DOHH2 (cell line): Measurements from ENCODE around the gene GET4.

Source experiments
- H3F3A ChIP-seq: fragments of 200-600 bp; sonication (generic), shearing (Covaris generic); 2 replicates; pipeline ENCODE4 v1.6.0; 2016; ENCODE audit warnings: antibody characterized with exemption, mild to moderate bottlenecking; ENCODE audit not compliant: control insufficient read depth, insufficient read depth
- H3K27ac ChIP-seq: fragments of 200-600 bp; sonication (generic); 2 replicates; pipeline ENCODE4 v1.5.1; 2014; ENCODE audit warnings: low read depth, mild to moderate bottlenecking, low read length, moderate library complexity
- H3K27me3 ChIP-seq: fragments of 200-600 bp; sonication (generic); 2 replicates; pipeline ENCODE4 v1.6.1; 2014; ENCODE audit warnings: mild to moderate bottlenecking, low read length, mixed read lengths; ENCODE audit not compliant: control insufficient read depth
- H3K36me3 ChIP-seq: fragments of 200-600 bp; sonication (generic); 2 replicates; pipeline ENCODE4 v1.6.1; 2014; ENCODE audit warnings: mild to moderate bottlenecking, low read length, moderate library complexity, mixed read lengths; ENCODE audit not compliant: control insufficient read depth
- H3K4me1 ChIP-seq: fragments of 200-600 bp; sonication (generic); 2 replicates; pipeline ENCODE4 v1.6.1; 2014; ENCODE audit warnings: mild to moderate bottlenecking, low read length, mixed read lengths; ENCODE audit not compliant: control insufficient read depth
- H3K4me2 ChIP-seq: fragments of 200-600 bp; sonication (generic); 2 replicates; pipeline ENCODE4 v1.6.0; 2014; ENCODE audit warnings: mild to moderate bottlenecking, low read length, moderate library complexity
- H3K4me3 ChIP-seq: fragments of 200-600 bp; sonication (generic); 2 replicates; pipeline ENCODE4 v1.5.1; 2014; ENCODE audit warnings: mild to moderate bottlenecking, low read length, mixed read lengths
- H3K79me2 ChIP-seq: fragments of 200-600 bp; sonication (generic); 2 replicates; pipeline ENCODE4 v1.6.1; 2014; ENCODE audit warnings: mild to moderate bottlenecking, low read length, mixed read lengths; ENCODE audit not compliant: control insufficient read depth
- H3K9me2 ChIP-seq: fragments of 200-600 bp; sonication (generic); replicated peaks from 2 replicates; pipeline ENCODE4 v1.6.1; 2014; ENCODE audit warnings: mild to moderate bottlenecking, low read length, mixed read lengths; ENCODE audit not compliant: control insufficient read depth
- H3K9me3 ChIP-seq: fragments of 200-600 bp; sonication (generic); 2 replicates; pipeline ENCODE4 v1.6.1; 2014; ENCODE audit warnings: antibody characterized with exemption, low read length, mixed read lengths; ENCODE audit not compliant: control insufficient read depth, insufficient read depth
- H4K20me1 ChIP-seq: fragments of 200-600 bp; sonication (generic); 2 replicates; pipeline ENCODE4 v1.6.0; 2014; ENCODE audit warnings: low read depth, mild to moderate bottlenecking, antibody characterized with exemption, low read length, moderate library complexity; ENCODE audit not compliant: control insufficient read depth, insufficient read depth
- EZH2phosphoT487 ChIP-seq: fragments of 200-600 bp; sonication (generic); IDR thresholded peaks from 2 replicates; pipeline ENCODE4 v1.6.1; 2017; ENCODE audit warnings: borderline replicate concordance, mild to moderate bottlenecking, antibody characterized with exemption, low read length, moderate library complexity, mixed read lengths
- TF ChIP-seq, protein P1 (sequence below): fragments of 200-600 bp; sonication (generic); IDR thresholded peaks from one replicate; pipeline ENCODE4 v1.5.1; 2014; ENCODE audit warnings: antibody characterized with exemption, mild to moderate bottlenecking, low read depth, low read length; ENCODE audit not compliant: poor library complexity, severe bottlenecking

GET4 gene

GRCh38 chr7:856444-857095 is 19.8 kb upstream of the GET4 start:
- no peaks in the 10 kb centered on the region for H3K79me2 ChIP-seq
- H3K4me3 ChIP-seq = no peak overlapping the region
- no peak for TF ChIP-seq EZH2phosphoT487
- TF ChIP-seq, protein P1, sequence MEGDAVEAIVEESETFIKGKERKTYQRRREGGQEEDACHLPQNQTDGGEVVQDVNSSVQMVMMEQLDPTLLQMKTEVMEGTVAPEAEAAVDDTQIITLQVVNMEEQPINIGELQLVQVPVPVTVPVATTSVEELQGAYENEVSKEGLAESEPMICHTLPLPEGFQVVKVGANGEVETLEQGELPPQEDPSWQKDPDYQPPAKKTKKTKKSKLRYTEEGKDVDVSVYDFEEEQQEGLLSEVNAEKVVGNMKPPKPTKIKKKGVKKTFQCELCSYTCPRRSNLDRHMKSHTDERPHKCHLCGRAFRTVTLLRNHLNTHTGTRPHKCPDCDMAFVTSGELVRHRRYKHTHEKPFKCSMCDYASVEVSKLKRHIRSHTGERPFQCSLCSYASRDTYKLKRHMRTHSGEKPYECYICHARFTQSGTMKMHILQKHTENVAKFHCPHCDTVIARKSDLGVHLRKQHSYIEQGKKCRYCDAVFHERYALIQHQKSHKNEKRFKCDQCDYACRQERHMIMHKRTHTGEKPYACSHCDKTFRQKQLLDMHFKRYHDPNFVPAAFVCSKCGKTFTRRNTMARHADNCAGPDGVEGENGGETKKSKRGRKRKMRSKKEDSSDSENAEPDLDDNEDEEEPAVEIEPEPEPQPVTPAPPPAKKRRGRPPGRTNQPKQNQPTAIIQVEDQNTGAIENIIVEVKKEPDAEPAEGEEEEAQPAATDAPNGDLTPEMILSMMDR = no peak
- peaks cover 88% of the 10 kb centered on the region for H3K36me3 ChIP-seq
- H3F3A ChIP-seq = no peaks in the 10 kb centered on the region
- H4K20me1 ChIP-seq = peaks cover 2% of the 10 kb centered on the region; the same call in 1 of the 2 replicates
- no peak overlapping the region for H3K27ac ChIP-seq
- no peak overlapping the region for H3K4me2 ChIP-seq
- no peaks in the 10 kb centered on the region for H3K27me3 ChIP-seq
- no peaks in the 10 kb centered on the region for H3K9me2 ChIP-seq
- H3K9me3 ChIP-seq = no peaks in the 10 kb centered on the region
- H3K4me1 ChIP-seq = no peaks in the 10 kb centered on the region

DNA sequence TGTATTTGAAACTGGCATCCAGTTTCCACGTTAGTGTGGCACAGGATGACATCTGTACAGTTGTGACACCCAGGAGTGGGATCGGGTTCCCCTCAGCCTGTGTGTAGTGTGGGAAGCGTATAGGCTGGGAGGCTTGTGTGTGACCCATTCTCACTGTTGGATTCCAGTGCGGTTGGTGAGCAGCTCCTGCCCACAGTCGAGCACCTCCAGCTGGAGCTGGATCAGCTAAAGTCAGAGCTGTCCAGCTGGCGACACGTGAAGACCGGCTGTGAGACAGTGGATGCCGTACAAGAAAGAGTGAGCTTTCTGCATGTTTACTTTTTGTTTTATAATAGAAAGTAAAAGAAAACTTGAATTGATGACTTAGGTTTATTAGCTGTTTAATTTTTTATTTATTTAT is 18.7 kb upstream of the GET4 start:
- Histone ChIP-seq H3F3A (no peaks in the 10 kb centered on the region), H4K20me1 (peaks cover 3% of the 10 kb centered on the region; the same call in 1 of the 2 replicates), H3K4me3 (no peak overlapping the region), H3K79me2 (no peaks in the 10 kb centered on the region), H3K27ac (no peak overlapping the region), H3K4me1 (no peaks in the 10 kb centered on the region), H3K9me2 (no peaks in the 10 kb centered on the region), H3K4me2 (no peak overlapping the region), H3K36me3 (peaks cover 88% of the 10 kb centered on the region), H3K27me3 (no peaks in the 10 kb centered on the region), H3K9me3 (no peaks in the 10 kb centered on the region)
- TF ChIP-seq, protein P1 = no peak
- TF ChIP-seq EZH2phosphoT487 = no peak

DNA sequence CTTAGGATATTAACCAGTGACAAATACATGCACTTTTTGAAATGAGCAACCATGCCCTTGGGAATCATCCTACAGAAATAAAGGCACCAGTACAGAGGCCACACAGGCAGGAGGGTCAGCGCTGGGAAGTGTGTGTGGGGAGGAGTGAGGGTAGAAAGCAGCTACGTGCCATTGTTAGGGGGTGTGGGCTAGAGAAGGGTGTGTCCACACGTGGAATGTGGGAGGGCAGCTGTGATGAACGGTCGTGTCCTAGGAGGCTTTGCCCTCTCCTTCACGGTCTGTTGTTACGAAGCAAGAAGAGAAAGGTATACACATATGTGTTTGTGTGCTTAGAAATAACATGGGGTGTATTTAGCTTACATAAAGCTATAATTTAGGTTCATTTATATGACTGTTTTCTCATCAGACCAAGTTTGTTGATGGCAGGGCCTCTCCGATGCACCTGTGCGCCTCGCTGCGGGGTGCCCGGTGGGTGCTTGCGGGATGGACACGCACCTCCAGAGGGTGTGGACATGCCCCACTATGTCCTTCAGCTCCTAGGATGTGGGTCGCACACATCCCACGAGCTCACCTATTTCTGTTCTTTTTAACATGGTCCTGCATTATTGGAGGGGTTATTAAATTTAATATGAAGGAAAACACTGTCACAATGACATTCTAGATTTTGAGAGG is 16.9 kb upstream of the GET4 start:
- Histone ChIP-seq H3K27me3 (no peaks in the 10 kb centered on the region), H4K20me1 (peaks cover 3% of the 10 kb centered on the region; the same call in 1 of the 2 replicates), H3K4me1 (no peaks in the 10 kb centered on the region), H3K4me3 (no peak overlapping the region), H3K27ac (no peak overlapping the region), H3F3A (no peaks in the 10 kb centered on the region), H3K9me3 (no peaks in the 10 kb centered on the region), H3K36me3 (peaks cover 82% of the 10 kb centered on the region), H3K4me2 (no peak overlapping the region), H3K9me2 (no peaks in the 10 kb centered on the region), H3K79me2 (no peaks in the 10 kb centered on the region)
- TF ChIP-seq, protein P1 = no peak
- no peak for TF ChIP-seq EZH2phosphoT487
